Neural crest cell (in vitro differentiated cells): ENCODE data around the gene ID2. TPM values are rescaled to one million over a fixed set of nuclear protein-coding genes. Genes with fewer than 3 reads are reported as not detected.

Experiments used
- DNase-seq: peaks from one replicate; pipeline ENCODE4 v3.0.0; 2021; ENCODE audit warnings: low read depth, mixed read lengths, low spot score
- H3K27ac Mint-ChIP-seq: one replicate; pipeline ENCODE4 v1.8.0; 2021; ENCODE audit warnings: mild to moderate bottlenecking, mixed read lengths; ENCODE audit not compliant: unreplicated experiment
- H3K27me3 Mint-ChIP-seq: 2 replicates; pipeline ENCODE4 v1.8.0; 2021; ENCODE audit warnings: low read depth, mild to moderate bottlenecking, mixed read lengths
- H3K36me3 Mint-ChIP-seq: 2 replicates; pipeline ENCODE4 v1.8.0; 2021; ENCODE audit warnings: low read depth, mild to moderate bottlenecking, mixed read lengths
- H3K4me1 Mint-ChIP-seq: 2 replicates; pipeline ENCODE4 v1.8.0; 2021; ENCODE audit warnings: mixed read lengths
- H3K4me3 Mint-ChIP-seq: one replicate; pipeline ENCODE4 v1.8.0; 2021; ENCODE audit warnings: mild to moderate bottlenecking, mixed read lengths
- H3K9me3 Mint-ChIP-seq: 2 replicates; pipeline ENCODE4 v1.8.0; 2021; ENCODE audit warnings: mixed read lengths
- CTCF ChIP-seq: fragments of 200-600 bp; sonication (generic); conservative IDR thresholded peaks from 2 replicates; pipeline ENCODE4 v1.5.0; 2021; ENCODE audit warnings: antibody characterized with exemption, mild to moderate bottlenecking
- total RNA-seq: library from RNA; stranded (reverse); gene quantifications from 2 replicates; pipeline ENCODE4 v1.2.1, GENCODE V29; 2021

The ID2 gene
- total RNA-seq, 1 donor from 2014 or later = 46.1 TPM

GRCh38 chr2:8671802-8672201, 10.1 kb upstream of the ID2 start:
- Mint-ChIP-seq H3K4me3 (no peak overlapping the region), H3K27ac (no peak overlapping the region), H3K27me3 (peaks cover 25% of the 10 kb centered on the region), H3K9me3 (peaks cover 10% of the 10 kb centered on the region), H3K36me3 (peaks cover 9% of the 10 kb centered on the region), H3K4me1 (peaks cover 6% of the 10 kb centered on the region)
- no peak for DNase-seq
- TF ChIP-seq CTCF = no peak

- Mint-ChIP-seq H3K27me3 (peaks cover 35% of the 10 kb centered on the region), H3K36me3 (peaks cover 9% of the 10 kb centered on the region), H3K27ac (no peak overlapping the region), H3K4me1 (peaks cover 15% of the 10 kb centered on the region), H3K9me3 (peaks cover 10% of the 10 kb centered on the region), H3K4me3 (no peak overlapping the region)
- no peak for TF ChIP-seq CTCF
- DNase-seq = no peak
Measured at GRCh38 chr2:8672940-8673339, 8.9 kb upstream of the ID2 start.

GRCh38 chr2:8673381-8673780, 8.5 kb upstream of the ID2 start:
- DNase-seq = no peak
- Mint-ChIP-seq H3K4me3 (no peak overlapping the region), H3K9me3 (peaks cover 10% of the 10 kb centered on the region), H3K36me3 (peaks cover 9% of the 10 kb centered on the region), H3K4me1 (peaks cover 19% of the 10 kb centered on the region), H3K27ac (no peak overlapping the region), H3K27me3 (peaks cover 39% of the 10 kb centered on the region)
- no peak for TF ChIP-seq CTCF

- peaks cover 41% of the 10 kb centered on the region for H3K27me3 Mint-ChIP-seq
- peaks cover 22% of the 10 kb centered on the region for H3K4me1 Mint-ChIP-seq
- H3K4me3 Mint-ChIP-seq = peak overlapping the region; percentile 25
- peaks cover 10% of the 10 kb centered on the region for H3K9me3 Mint-ChIP-seq
- H3K27ac Mint-ChIP-seq = no peak overlapping the region
- peaks cover 9% of the 10 kb centered on the region for H3K36me3 Mint-ChIP-seq
- no peak for DNase-seq
- TF ChIP-seq CTCF = no peak
Measured at GRCh38 chr2:8674420-8675009, 7.3 kb upstream of the ID2 start.

GRCh38 chr2:8675543-8675942, 6.3 kb upstream of the ID2 start:
- H3K4me1 Mint-ChIP-seq = peaks cover 29% of the 10 kb centered on the region
- peak overlapping the region; percentile 15 for H3K4me3 Mint-ChIP-seq
- peaks cover 48% of the 10 kb centered on the region for H3K27me3 Mint-ChIP-seq
- H3K27ac Mint-ChIP-seq = no peak overlapping the region
- peaks cover 9% of the 10 kb centered on the region for H3K36me3 Mint-ChIP-seq
- H3K9me3 Mint-ChIP-seq = peaks cover 10% of the 10 kb centered on the region
- TF ChIP-seq CTCF = no peak
- DNase-seq = no peak
